Smooth muscle cell of bladder (primary cell): ENCODE data around the gene MPP7. TPM values are rescaled to one million over a fixed set of nuclear protein-coding genes. Genes with fewer than 3 reads are reported as not detected.

Experiments
- total RNA-seq: library from RNA; depleted of rRNA; stranded (reverse); fragments of >200 nt; gene quantifications from 2 replicates; pipeline ENCODE4 v1.2.3, GENCODE V29; 2014

Gene MPP7
- total RNA-seq: 0.18 and 0.28 TPM in 2 replicates

GRCh38 chr10:28302638-28303488, at the start of gene MPP7:
Gene MPP7, minus strand, starts transcription at chr10:28303064. Its CDS starts 64,460 bp downstream, at chr10:28238604.

Other genes starting within 250 kb of the MPP7 start
- gene WAC, start 230.1 kb upstream of the MPP7 start, total RNA-seq: 43.2 and 44.7 TPM in 2 replicates